IMR-90 (cell line): ENCODE measurements around the gene SECTM1. TPM values are rescaled to one million over a fixed set of nuclear protein-coding genes. Genes with fewer than 3 reads are reported as not detected.

Source experiments
- ATAC-seq: fragments of 200-7000 bp; cut with Tn5 transposase; 2 replicates; pipeline ENCODE4 v1.9.1; 2020; ENCODE audit warnings: low read depth, mild to moderate bottlenecking, moderate library complexity
- BruUV-seq: library from RNA; stranded (reverse); fragments of 400-500 nt; replicated peaks from 2 replicates; lab custom pipeline; 2021; lab: Mats Ljungman, UMichigan
- CTCF ChIA-PET: fragments of 300-600 bp; formaldehyde crosslinking; extraction: SDS; loops from one replicate; lab custom pipeline; 2021; ENCODE audit warnings: antibody characterized with exemption; lab: Yijun Ruan, JAX
- POLR2A ChIA-PET: fragments of 300-600 bp; sonication (Branson Sonifier 250); formaldehyde crosslinking; loops from one replicate; lab custom pipeline; 2022; ENCODE audit warnings: antibody characterized with exemption; ENCODE audit not compliant: unreplicated experiment; lab: Charles Lee
- DNase-seq: peaks from one replicate; pipeline ENCODE4 v3.0.0; 2013
- H2AFZ ChIP-seq: replicated peaks from 2 replicates; pipeline ENCODE3; 2013; ENCODE audit warnings: low read length, mild to moderate bottlenecking; ENCODE audit not compliant: poor library complexity
- H2AK5ac ChIP-seq: 2 replicates; pipeline ENCODE4 v1.6.1; 2013; ENCODE audit warnings: low read depth, low read length, inconsistent platforms
- H2AK9ac ChIP-seq: replicated peaks from 2 replicates; pipeline ENCODE3; 2013; ENCODE audit warnings: mild to moderate bottlenecking, low read depth, low read length, moderate library complexity; ENCODE audit not compliant: poor library complexity
- H2BK120ac ChIP-seq: 2 replicates; pipeline ENCODE4 v1.6.1; 2013; ENCODE audit warnings: low read depth, low read length, inconsistent platforms
- H2BK15ac ChIP-seq: 3 replicates; pipeline ENCODE4 v1.6.1; 2013; ENCODE audit warnings: low read depth, low read length, inconsistent platforms
- H2BK20ac ChIP-seq: 2 replicates; pipeline ENCODE4 v1.6.1; 2013; ENCODE audit warnings: low read depth, mild to moderate bottlenecking, inconsistent platforms, low read length, moderate library complexity
- H2BK5ac ChIP-seq: 2 replicates; pipeline ENCODE4 v1.6.1; 2013; ENCODE audit warnings: mild to moderate bottlenecking, low read depth, low read length, inconsistent platforms; ENCODE audit not compliant: poor library complexity, severe bottlenecking
- H3K14ac ChIP-seq: replicated peaks from 2 replicates; pipeline ENCODE4 v1.6.1; 2013; ENCODE audit warnings: low read depth, low read length, inconsistent platforms
- H3K18ac ChIP-seq: 2 replicates; pipeline ENCODE4 v1.6.1; 2013; ENCODE audit warnings: low read depth, low read length, control low read depth
- H3K23ac ChIP-seq: 2 replicates; pipeline ENCODE4 v1.6.1; 2013; ENCODE audit warnings: low read depth, low read length, inconsistent platforms
- H3K27ac ChIP-seq: 2 replicates; pipeline ENCODE4 v1.5.1; 2013; ENCODE audit warnings: mild to moderate bottlenecking, control low read depth, low read length; ENCODE audit not compliant: insufficient read depth
- H3K27me3 ChIP-seq: 2 replicates; pipeline ENCODE4 v1.6.1; 2013; ENCODE audit warnings: low read length; ENCODE audit not compliant: control insufficient read depth, insufficient read depth
- H3K36me3 ChIP-seq: 2 replicates; pipeline ENCODE4 v1.6.1; 2013; ENCODE audit warnings: low read length, mixed read lengths; ENCODE audit not compliant: control insufficient read depth, insufficient read depth
- H3K4ac ChIP-seq: 2 replicates; pipeline ENCODE4 v1.6.1; 2013; ENCODE audit warnings: low read depth, low read length, inconsistent platforms
- H3K4me1 ChIP-seq: 2 replicates; pipeline ENCODE4 v1.6.1; 2013; ENCODE audit warnings: low read length, mixed read lengths; ENCODE audit not compliant: control insufficient read depth, insufficient read depth
- H3K4me2 ChIP-seq: 2 replicates; pipeline ENCODE4 v1.6.1; 2013; ENCODE audit warnings: low read depth, mild to moderate bottlenecking, control low read depth, low read length, moderate library complexity
- H3K4me3 ChIP-seq: 2 replicates; pipeline ENCODE4 v1.5.1; 2013; ENCODE audit warnings: low read depth, mild to moderate bottlenecking, control low read depth, low read length, moderate library complexity; ENCODE audit not compliant: insufficient read depth
- H3K56ac ChIP-seq: 2 replicates; pipeline ENCODE4 v1.6.1; 2013; ENCODE audit warnings: low read length, inconsistent platforms; ENCODE audit not compliant: insufficient read depth; ENCODE audit errors: extremely low read depth
- H3K79me1 ChIP-seq, 2 experiments: 2 replicates each; pipeline ENCODE4 v1.6.1; 2013; ENCODE audit warnings: low read length in 2 of 2, inconsistent platforms in 1 of 2, low read depth in 1 of 2
- H3K9ac ChIP-seq: 2 replicates; pipeline ENCODE4 v1.6.1; 2013; ENCODE audit warnings: low read depth, low read length, control low read depth
- H3K9me1 ChIP-seq: 2 replicates; pipeline ENCODE4 v1.6.1; 2013; ENCODE audit warnings: low read length, inconsistent platforms; ENCODE audit not compliant: insufficient read depth
- H3K9me3 ChIP-seq: 2 replicates; pipeline ENCODE4 v1.6.1; 2013; ENCODE audit warnings: low read length; ENCODE audit not compliant: control insufficient read depth, insufficient read depth
- H4K20me1 ChIP-seq: 2 replicates; pipeline ENCODE4 v1.6.1; 2013; ENCODE audit warnings: low read length, inconsistent platforms; ENCODE audit not compliant: insufficient read depth
- H4K5ac ChIP-seq: 2 replicates; pipeline ENCODE4 v1.6.1; 2013; ENCODE audit warnings: mild to moderate bottlenecking, low read depth, low read length, control low read depth
- H4K8ac ChIP-seq, 2 experiments: 2 replicates each; pipeline ENCODE4 v1.6.1; 2013; ENCODE audit warnings: low read depth in 2 of 2, low read length in 2 of 2, control low read depth in 1 of 2, inconsistent platforms in 1 of 2
- H4K91ac ChIP-seq: 2 replicates; pipeline ENCODE4 v1.6.1; 2013; ENCODE audit warnings: low read depth, low read length, inconsistent platforms; ENCODE audit not compliant: insufficient read depth
- MAZ ChIP-seq: IDR thresholded peaks from 2 replicates; pipeline ENCODE4 v1.6.1; 2012; ENCODE audit warnings: low read depth, mild to moderate bottlenecking, low read length, improper control_type of control experiment, moderate library complexity, borderline replicate concordance
- RAD21 ChIP-seq: IDR thresholded peaks from 2 replicates; pipeline ENCODE4 v1.6.1; 2012; ENCODE audit warnings: low read length, improper control_type of control experiment
- WGBS, 2 experiments: methylation state at CpG; one replicate each; pipeline versions ENCODE4 v1.1.5 to v1.1.7; 2013; ENCODE audit warnings: missing lambda C conversion rate in 2 of 2; ENCODE audit not compliant: insufficient read length in 1 of 2; ENCODE audit errors: extremely low coverage in 2 of 2; 5-methylcytosine and 5-hydroxymethylcytosine counted together
- dilution Hi-C: fragments of 300-500 bp; cut with HindIII; formaldehyde crosslinking; loops from one replicate; pipeline ENCODE4 v1.14.3; 2018; ENCODE audit warnings: low sequenced_read_pairs; ENCODE audit not compliant: unreplicated experiment
- in situ Hi-C: fragments of 300-500 bp; cut with MboI; formaldehyde crosslinking; loops from 3 replicates; pipeline ENCODE4 v1.14.3; 2019; ENCODE audit warnings: low sequenced_read_pairs, inconsistent platforms, mixed read lengths
- intact Hi-C: fragments of 100-400 bp; cut with micrococcal nuclease; formaldehyde crosslinking; loops from 2 replicates; pipeline ENCODE4 v1.10.0; 2022
- polyA plus RNA-seq, 3 experiments: library from polyadenylated mRNA; depleted of rRNA; stranded (reverse); fragments of >200 nt; gene quantifications; 2 replicates each; pipeline ENCODE4 v1.2.3, GENCODE V29; 2012; ENCODE audit warnings: low replicate concordance in 1 of 3
- total RNA-seq: library from RNA; depleted of rRNA; stranded (reverse); fragments of >200 nt; gene quantifications from 2 replicates; pipeline ENCODE4 v1.2.3, GENCODE V29; 2012

Gene SECTM1
- total and polyA plus RNA-seq, 2 of the 4 experiments (the other 2 are of a cell fraction): 2.3 to 4.4 TPM

- Histone ChIP-seq H4K20me1 (peaks cover 10% of the 10 kb centered on the region; the same call in 1 of the 2 replicates), H3K23ac (peak overlapping the region; percentile 29; the same call in 1 of the 2 replicates), H3K36me3 (no peaks in the 10 kb centered on the region), H3K4me1 (peaks cover 32% of the 10 kb centered on the region), H3K27me3 (no peaks in the 10 kb centered on the region), H3K4me3 (no peak overlapping the region), H4K8ac (peak overlapping the region; percentile 7 to 81; a peak in 3 of 4 replicates), H3K9ac (no peak overlapping the region), H2BK20ac (peak overlapping the region; percentile 90), H3K9me1 (peaks cover 29% of the 10 kb centered on the region), H2AFZ (no peak overlapping the region), H2BK120ac (peak overlapping the region; percentile 89), H4K5ac (peak overlapping the region; percentile 12), H3K14ac (peak overlapping the region; percentile 98), H3K18ac (peak overlapping the region; percentile 43), H2BK5ac (peak overlapping the region; percentile 95), H3K79me1 (peaks cover 0 to 24% of the 10 kb centered on the region in 2 experiments; a peak in 2 of 4 replicates), H2AK5ac (peak overlapping the region; percentile 99), H3K56ac (peak overlapping the region; percentile 49; the same call in 1 of the 2 replicates), H3K27ac (peak overlapping the region; percentile 86; the same call in 1 of the 2 replicates), H4K91ac (peak overlapping the region; percentile 79), H3K9me3 (no peaks in the 10 kb centered on the region), H3K4ac (peak overlapping the region; percentile 94), H2AK9ac (peak overlapping the region; percentile 37), H3K4me2 (no peak overlapping the region), H2BK15ac (peak overlapping the region; percentile 17)
- dilution Hi-C loops: no loop called here
- BruUV-seq: no TSS peak
- DNase-seq (no peak), ATAC-seq (no peak)
- intact Hi-C loops: no loop called here
- TF ChIP-seq RAD21 (no peak), MAZ (no peak)
- WGBS, 2 experiments: 94% methylated on average over 2 of the region's 9 CpGs; no CpG with 5 or more reads in 1 of the 2 experiments
- ChIA-PET POLR2A (no interaction called here), CTCF (no interaction called here)
- in situ Hi-C loops: no loop called here
Measured at GRCh38 chr17:82287013-82287867, 46.3 kb downstream of the SECTM1 start.
